Stimulated activated CD4-positive, alpha-beta T cell treated with anti-CD3 and anti-CD28 coated beads, Interleukin-4, amount 100 ng/mL, for 1 hour (primary cell): ENCODE results near the gene STAC.
"Not testable (repeated sequence)": the region's sequence is repeated elsewhere in the genome, so short reads cannot be mapped to it uniquely, and the experiment has no call there.

Experiments used
- DNase-seq: peaks from one replicate; pipeline ENCODE4 v3.0.0-alpha.2; 2020

STAC gene

DNA sequence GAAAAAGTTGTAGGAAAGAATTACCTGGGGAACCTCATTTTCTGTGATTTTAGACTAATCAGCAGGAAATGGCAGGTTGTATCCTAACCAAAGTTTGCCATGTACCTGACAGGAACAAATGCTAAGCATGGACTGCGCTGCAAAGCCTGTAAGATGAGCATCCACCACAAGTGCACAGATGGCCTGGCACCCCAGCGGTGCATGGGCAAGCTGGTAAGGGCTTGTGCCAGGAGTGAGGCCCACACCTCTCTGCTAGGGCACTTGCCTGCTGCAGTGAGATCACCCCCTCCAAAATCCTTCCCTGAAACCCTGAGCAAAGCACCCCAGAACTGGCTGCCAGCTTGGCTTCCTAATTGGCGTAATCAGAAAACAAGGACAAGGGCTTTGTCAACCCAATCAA lies 102.6 kb downstream of the STAC start:
- DNase-seq = no peak

- DNase-seq = no peak
Observed at GRCh38 chr3:36483709-36484108, 103.4 kb downstream of the STAC start.

- no peak for DNase-seq
Observed at GRCh38 chr3:36484386-36484785, 104.1 kb downstream of the STAC start.

DNA sequence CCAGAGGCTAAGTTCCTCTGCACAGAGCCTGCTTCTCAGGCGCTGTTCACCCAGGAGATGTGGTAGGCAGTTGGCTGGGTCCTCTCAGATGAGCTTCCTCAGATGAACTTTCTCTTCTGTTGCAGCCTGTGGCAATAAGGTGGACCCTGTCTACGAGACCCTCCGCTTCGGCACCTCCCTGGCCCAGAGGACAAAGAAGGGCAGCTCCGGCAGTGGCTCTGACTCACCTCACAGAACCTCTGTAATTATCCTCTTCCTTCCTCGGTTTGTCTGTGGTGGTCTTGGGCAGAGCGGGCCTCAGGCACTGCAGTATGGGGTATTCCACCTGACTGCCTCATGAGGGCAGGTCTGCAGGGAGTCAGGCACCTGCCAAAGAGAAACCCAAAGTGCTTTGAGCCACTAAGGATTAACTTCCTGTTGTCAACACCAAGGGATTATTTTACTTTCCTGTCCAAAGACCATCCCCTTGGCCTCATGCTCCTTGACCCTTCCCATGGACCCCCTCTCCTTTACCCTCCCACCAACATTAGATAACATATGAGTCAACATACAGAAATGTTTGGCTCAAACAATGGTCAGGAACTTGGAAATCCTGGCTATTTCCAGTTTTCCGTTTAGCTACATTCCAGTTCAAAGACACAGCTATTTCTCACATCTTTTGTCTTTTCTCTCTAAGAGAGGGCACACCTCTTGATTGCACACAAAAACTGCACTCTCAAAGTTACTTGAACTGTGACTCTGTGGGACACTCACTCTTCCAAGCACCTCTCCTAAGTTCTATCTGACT lies 105.9 kb downstream of the STAC start:
- DNase-seq = no peak

DNA sequence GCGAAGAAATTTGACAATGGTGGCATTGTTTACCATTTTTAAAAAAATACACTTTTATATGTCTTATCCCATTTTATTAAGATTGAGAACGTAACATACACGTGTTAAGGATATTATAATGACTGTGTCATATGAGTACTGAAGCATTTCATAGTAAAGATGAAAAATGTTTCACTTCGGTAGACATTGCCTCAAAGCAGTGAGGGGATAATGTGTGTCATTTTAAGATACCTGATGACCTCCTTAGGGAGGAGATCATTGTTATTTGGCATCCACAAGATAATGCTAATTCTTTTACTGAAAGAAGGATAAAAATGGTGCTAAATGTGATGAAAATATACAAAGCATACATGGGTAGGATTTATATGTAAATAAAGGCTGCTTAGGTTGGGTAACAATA lies 107.3 kb downstream of the STAC start:
- DNase-seq = no peak

DNA sequence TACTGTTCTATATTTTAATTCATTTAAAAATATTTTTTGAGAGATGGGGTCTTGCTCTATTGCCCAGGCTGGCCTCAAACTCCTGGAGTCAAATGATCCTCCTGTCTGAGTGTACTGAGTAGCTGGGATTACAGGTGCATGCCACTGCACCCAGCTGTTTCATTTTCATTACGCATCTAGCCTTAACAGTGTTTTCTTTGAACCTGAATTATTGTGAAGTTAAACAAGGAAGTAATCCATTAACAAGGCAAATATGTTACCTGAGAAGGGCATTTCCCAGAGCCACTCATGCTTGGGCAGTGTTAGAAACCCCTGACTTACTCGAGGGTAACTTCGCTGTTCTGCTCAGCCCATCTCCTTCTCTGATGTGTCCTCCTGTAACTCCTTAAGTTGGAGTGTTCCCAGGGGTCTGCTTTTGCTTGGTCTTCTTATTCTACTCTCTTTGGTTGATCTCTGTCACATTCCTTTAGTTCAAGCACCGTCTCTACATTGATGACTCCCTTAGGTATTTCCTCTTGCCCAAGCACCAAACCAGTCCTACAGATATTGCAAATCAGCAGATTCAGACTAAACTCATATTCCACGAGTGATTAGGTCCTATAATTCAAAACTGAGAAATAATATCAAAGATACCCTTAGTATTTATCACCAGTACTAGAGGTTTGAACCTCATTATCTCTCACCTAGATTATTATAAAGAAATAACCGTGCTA lies 107.9 kb downstream of the STAC start:
- DNase-seq = no peak

DNA sequence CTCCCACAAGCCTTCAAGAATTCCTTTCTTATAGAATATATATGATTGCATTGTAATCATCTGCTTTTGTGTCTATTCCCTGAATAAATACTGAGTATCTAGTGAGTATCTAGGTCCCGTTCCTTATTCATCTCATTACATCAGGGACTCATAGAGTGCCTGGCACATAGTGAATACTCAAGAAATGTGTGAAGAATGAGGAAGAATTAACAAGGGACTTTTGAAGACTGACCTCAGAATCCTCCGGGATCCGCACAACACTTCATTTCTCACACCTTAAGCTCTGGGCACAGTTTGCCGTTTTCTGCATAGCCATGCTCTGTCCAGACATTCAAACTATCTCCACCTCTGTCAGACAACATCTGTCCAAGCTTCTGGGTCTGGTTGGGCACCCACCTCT lies 108.8 kb downstream of the STAC start:
- DNase-seq = no peak

- no peak for DNase-seq
Observed at GRCh38 chr3:36489679-36490425, 109.5 kb downstream of the STAC start.

DNA sequence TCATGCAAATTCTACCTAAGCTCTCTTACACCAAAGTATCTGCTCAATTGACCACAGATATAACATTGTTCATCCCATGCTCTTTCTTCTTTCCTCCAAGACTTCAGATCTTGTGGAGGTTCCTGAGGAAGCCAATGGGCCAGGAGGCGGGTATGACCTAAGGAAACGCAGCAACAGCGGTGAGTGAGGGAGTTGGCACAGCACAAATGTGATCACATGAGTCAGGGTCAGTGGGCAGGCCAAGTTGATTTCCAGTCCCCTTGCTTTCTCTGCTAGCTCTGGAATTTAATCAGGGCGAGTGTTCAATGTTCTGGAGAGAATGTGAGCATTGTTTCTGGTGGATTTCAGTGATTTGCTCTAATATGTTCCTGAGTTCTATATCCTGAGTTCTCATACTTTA lies 112.7 kb downstream of the STAC start:
- no peak for DNase-seq

- DNase-seq = no peak
Observed at GRCh38 chr3:36494461-36495109, 114.3 kb downstream of the STAC start.

- no peak for DNase-seq
Observed at GRCh38 chr3:36496684-36497633, 116.7 kb downstream of the STAC start.

GRCh38 chr3:36500053-36500452 lies 119.7 kb downstream of the STAC start:
- not testable (repeated sequence) for DNase-seq

DNA sequence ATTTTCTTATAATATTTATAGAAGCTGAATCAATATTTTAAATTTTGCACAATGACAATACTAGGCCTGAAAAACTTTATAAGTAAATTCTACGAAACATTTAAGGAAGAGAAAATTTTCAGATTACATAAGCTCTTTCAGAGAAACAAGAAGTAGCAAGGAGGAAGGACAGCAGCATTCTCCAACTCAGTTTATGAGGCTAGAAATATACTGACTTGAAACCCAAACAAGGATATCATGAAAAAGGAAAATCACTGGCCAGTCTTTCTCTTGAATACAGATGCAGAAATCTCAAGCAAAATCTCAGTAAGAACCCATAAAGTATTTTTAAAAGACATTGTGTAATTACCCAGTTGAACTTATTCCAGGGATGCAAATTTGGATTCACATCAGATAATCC lies 121.3 kb downstream of the STAC start:
- DNase-seq = no peak

DNA sequence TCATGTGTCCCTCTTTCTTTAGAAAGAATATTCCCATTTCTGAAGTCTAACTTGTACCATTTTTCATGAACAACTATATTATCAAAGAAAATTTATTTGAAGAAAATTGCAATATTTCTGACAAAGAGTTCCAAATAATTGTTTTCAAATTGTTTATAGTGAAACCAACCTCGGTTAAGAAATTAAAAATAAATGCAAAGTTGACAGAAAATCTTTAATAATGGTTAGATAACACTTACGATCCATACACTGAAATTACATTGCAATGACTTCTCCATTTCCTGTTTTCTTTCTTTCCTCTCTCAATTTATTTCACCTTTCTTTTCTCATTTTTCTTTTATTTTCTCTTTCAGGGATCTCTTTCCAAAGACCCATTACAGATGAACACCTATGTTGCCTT lies 125.1 kb downstream of the STAC start:
- no peak for DNase-seq

DNA sequence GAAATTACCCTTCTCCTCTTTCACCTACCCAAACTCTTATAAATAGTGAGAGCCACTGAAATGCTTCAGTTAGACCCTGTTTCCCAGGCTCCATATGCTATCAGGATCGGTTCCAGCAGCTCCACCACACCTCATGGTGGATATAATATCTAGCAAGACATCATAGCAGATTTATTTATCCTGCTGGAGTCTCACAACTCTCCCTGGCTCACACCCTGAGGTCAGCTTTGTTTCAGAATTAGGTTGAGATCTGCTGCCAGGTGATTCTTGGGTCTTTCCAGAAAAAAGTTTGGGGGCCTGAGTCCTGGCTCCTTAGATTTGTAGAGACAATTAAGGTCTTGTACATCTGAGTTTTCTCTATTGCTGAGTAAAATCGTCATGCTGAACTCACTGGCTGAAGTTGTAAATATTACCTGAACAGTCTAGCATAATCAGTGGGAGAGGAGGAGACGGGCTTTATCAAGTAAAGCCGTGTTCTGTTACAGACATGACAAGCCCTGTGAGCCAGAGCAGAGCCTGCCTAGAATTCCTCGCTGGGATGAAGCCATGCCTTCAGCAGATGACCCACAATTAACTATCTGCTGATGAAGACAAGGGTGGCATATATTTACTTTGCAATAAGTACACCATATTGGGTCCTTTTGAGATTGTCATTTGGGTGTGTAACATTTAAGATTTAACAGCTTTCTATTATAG lies 131.6 kb downstream of the STAC start:
- DNase-seq = no peak

DNA sequence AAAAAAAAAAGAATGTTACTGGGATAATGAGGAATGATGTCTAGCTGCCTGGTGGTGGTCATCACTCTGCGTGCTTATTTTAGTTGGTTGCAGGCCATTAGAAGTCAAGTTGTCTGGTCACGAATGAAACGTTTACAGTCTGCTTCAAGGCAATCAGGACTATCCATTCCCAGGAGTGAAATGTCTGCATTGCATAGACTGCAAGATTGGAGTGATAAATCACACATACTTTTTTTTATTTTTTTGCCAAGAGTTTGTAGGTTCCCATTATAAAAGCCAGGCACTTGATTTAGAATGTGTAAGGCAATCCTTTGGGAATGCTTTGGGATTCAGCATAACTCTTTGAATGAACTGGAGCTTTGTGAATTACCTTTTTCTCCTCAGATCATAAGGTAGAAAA lies 132.3 kb downstream of the STAC start:
- no peak for DNase-seq

DNA sequence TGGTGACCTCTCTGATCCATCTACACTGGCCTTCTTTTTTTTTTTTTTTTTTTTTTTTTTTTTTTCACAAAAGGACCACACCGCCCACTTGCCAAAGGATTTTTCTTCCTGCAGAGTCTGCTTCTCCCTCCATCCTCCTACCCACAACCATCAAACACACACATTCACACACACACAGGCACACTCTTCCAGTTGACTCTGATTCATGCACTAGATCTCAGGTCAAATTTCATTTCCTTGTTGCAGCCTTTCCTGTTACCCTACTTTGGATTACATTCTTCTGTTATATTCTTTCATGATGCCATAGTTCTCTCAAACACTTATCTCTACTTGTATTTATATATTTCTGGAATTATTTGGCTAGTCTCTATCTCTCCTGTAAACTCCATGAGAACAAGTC lies 133.9 kb downstream of the STAC start:
- DNase-seq = no peak

GRCh38 chr3:36519682-36520081 lies 139.4 kb downstream of the STAC start:
- DNase-seq = no peak

DNA sequence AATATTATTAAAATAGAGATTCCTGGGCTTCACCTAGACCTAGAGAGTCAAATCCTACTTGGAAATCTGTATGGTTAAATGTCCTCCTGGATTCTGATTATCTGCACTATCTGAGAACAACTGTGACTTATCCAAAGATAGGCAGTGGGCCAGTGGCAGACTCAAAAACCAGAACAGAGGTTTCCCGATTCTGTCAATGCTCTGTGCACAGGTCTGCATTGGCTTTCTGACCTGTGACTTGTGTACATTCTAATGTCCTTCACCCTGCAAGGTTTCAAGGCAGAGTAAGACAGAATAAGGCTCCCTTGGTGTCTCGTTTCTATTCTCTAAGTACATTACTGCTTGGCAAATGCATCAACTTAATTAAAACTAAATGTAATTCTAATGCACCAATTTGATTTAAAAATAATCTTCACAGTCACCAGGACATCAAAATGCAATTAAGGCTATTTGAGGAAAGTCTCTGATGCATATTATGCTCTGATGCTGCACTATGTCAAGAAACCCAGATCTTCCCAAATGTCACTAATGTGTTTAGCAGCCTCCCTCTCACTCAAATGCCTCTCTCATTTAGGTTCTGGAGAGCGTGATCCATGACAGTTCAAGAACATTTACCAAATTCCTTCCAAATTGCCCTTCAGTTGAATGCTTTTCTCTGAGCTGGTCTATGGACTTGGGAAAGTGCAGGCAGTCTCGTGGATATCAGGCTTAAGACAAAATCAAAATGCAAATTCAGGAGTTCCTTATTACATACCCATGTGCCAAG lies 140.1 kb downstream of the STAC start:
- no peak for DNase-seq

DNA sequence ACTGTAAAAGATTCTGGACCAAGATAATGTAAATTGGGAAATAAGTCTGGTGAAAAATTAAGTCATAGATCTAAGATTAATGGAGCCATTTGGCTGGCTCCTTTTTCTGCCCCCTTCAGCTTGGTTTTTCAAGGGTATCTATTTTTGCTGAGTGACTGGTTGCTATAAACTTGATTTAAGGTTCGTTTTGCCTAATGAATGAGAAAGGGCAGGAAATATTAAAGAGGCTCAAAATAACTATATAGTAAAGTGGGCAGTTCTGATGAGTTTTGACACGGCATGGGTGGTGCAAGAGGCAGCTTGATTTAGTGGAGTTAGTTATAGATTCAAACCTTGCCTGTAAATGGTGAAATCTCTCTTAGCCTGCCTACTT lies 140.7 kb downstream of the STAC start:
- no peak for DNase-seq

DNA sequence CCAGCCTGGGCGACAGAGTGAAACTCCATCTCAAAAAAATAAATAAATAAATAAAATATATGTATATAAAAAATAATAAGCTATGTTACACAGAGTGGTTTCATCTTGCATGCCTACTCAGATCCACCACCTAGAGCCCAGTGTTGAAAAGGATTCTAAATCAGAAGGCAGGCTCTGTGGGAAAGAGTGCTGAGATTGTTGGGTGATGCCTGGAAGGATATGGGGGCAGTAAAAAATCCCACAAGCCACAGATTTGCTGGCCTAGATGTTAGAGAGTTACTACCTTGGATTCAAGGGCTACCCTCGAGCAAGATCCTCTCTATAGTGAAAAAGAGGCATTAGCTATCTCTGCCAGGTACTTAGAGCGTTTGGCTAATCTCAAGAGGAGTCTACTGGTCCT lies 144.3 kb downstream of the STAC start:
- no peak for DNase-seq
